Fibroblast of lung (primary cell): Measurements from ENCODE around the gene BOLA1. TPM values are rescaled to one million over a fixed set of nuclear protein-coding genes. Genes with fewer than 3 reads are reported as not detected.

Source experiments
- DNase-seq, 2 donors: peaks; one replicate each; pipeline versions ENCODE4 v3.0.0 to v3.0.0-alpha.2; 2010; ENCODE audit warnings: low read depth in 2 of 2
- H2AFZ ChIP-seq: 2 replicates; pipeline ENCODE4 v1.5.1; 2012; ENCODE audit warnings: low read length, control low read depth, inconsistent platforms
- H3K27ac ChIP-seq: 2 replicates; pipeline ENCODE4 v1.5.1; 2011; ENCODE audit warnings: low read length, control low read depth; ENCODE audit not compliant: insufficient read depth
- H3K27me3 ChIP-seq: 2 replicates; pipeline ENCODE4 v1.5.1; 2011; ENCODE audit warnings: mild to moderate bottlenecking, low read length; ENCODE audit not compliant: control insufficient read depth, insufficient read depth
- H3K36me3 ChIP-seq: 2 replicates; pipeline ENCODE4 v1.5.1; 2011; ENCODE audit warnings: low read length; ENCODE audit not compliant: control insufficient read depth, insufficient read depth
- H3K4me1 ChIP-seq: 2 replicates; pipeline ENCODE4 v1.5.1; 2011; ENCODE audit warnings: low read length; ENCODE audit not compliant: control insufficient read depth, insufficient read depth; ENCODE audit errors: extremely low read depth
- H3K4me2 ChIP-seq: 2 replicates; pipeline ENCODE4 v1.5.1; 2011; ENCODE audit warnings: low read length, control low read depth; ENCODE audit not compliant: insufficient read depth; ENCODE audit errors: extremely low read depth
- H3K4me3 ChIP-seq, 4 experiments: fragments of 200-600 bp in 1 of 4; sonication (generic) in 1 of 4; replicated peaks in 1 of 4; 2 replicates each; pipeline ENCODE4 v1.5.1; 2011 to 2016; ENCODE audit warnings: low read length in 4 of 4, low read depth in 3 of 4, mild to moderate bottlenecking in 3 of 4, control low read depth in 2 of 4, inconsistent platforms in 1 of 4, mixed read lengths in 1 of 4; ENCODE audit not compliant: insufficient read depth in 1 of 4; ENCODE audit errors: control extremely low read depth in 1 of 4
- H3K79me2 ChIP-seq: 2 replicates; pipeline ENCODE4 v1.5.1; 2012; ENCODE audit warnings: mild to moderate bottlenecking, low read length, inconsistent platforms; ENCODE audit not compliant: control insufficient read depth, insufficient read depth
- H3K9ac ChIP-seq: 2 replicates; pipeline ENCODE4 v1.5.1; 2011; ENCODE audit warnings: mild to moderate bottlenecking, low read length, control low read depth; ENCODE audit not compliant: insufficient read depth
- H3K9me3 ChIP-seq: 2 replicates; pipeline ENCODE4 v1.5.1; 2012; ENCODE audit warnings: low read depth, low read length; ENCODE audit not compliant: control insufficient read depth, insufficient read depth
- H4K20me1 ChIP-seq: 2 replicates; pipeline ENCODE4 v1.5.1; 2011; ENCODE audit warnings: low read length; ENCODE audit not compliant: control insufficient read depth, insufficient read depth; ENCODE audit errors: extremely low read depth
- EZH2 ChIP-seq: IDR thresholded peaks from 2 replicates; pipeline ENCODE4 v1.5.1; 2012; ENCODE audit warnings: low read length, control low read depth, mild to moderate bottlenecking; ENCODE audit errors: missing control alignments
- polyA plus RNA-seq, 2 donors: library from polyadenylated mRNA; depleted of rRNA in 1 of 2; stranded (reverse) in 1 of 2; unstranded in 1 of 2; fragments of >200 nt; gene quantifications; 2 replicates each; pipeline ENCODE4 v1.2.1, GENCODE V29; 2011 to 2012; ENCODE audit warnings: missing spikeins in 1 of 2
- total RNA-seq: library from RNA; depleted of rRNA; stranded (reverse); fragments of >200 nt; gene quantifications from 2 replicates; pipeline ENCODE4 v1.2.1, GENCODE V29; 2014
- TF ChIP-seq, protein P1 (sequence below), 2 donors: IDR thresholded peaks in 1 of 2; conservative IDR thresholded peaks in 1 of 2; 1 replicate in 1 of 2; 2 replicates in 1 of 2; pipeline ENCODE4 v1.5.1; 2011 to 2012; ENCODE audit warnings: low read length in 2 of 2, control low read depth in 1 of 2, inconsistent platforms in 1 of 2, low read depth in 1 of 2, mild to moderate bottlenecking in 1 of 2

Gene BOLA1
- total and polyA plus RNA-seq, 2 donors (not counting 1 experiment from before 2014, with no cell fraction given), result 6.4 to 12.4 TPM

DNA sequence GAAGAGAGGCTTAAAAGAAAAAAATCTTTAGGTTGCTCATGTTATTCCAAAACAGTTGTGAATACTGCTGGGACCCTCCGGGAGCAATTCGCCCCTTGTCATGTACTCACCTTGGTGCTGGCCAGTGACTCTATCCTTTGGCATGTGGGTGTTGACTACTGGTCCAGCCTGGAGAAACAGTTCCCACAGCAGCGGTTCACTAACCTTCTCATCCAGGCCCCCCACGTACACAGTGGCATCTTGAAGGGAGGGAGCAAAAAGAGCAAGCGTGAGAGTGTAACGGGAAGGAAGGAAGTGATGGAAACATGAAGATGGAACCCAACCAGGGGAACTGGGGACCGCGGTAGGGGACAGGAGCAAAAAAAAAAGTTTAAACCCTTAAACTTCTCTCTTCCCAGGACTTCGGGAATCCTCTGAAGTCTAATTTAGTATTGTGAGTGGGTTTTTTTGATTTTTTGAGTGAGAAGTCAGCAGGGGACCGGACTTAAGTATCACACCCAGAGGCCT is 27.7 kb downstream of the BOLA1 start:
- peaks cover 10% of the 10 kb centered on the region for H3K4me1 ChIP-seq
- H3K4me3 ChIP-seq, result peak overlapping the region; percentile 40 to 85 (median 78)
- H3K27ac ChIP-seq, result peak overlapping the region; percentile 93
- H2AFZ ChIP-seq, result no peak overlapping the region
- peaks cover 22% of the 10 kb centered on the region for H3K36me3 ChIP-seq
- no peaks in the 10 kb centered on the region for H4K20me1 ChIP-seq
- no peak for TF ChIP-seq EZH2
- TF ChIP-seq, protein P1, sequence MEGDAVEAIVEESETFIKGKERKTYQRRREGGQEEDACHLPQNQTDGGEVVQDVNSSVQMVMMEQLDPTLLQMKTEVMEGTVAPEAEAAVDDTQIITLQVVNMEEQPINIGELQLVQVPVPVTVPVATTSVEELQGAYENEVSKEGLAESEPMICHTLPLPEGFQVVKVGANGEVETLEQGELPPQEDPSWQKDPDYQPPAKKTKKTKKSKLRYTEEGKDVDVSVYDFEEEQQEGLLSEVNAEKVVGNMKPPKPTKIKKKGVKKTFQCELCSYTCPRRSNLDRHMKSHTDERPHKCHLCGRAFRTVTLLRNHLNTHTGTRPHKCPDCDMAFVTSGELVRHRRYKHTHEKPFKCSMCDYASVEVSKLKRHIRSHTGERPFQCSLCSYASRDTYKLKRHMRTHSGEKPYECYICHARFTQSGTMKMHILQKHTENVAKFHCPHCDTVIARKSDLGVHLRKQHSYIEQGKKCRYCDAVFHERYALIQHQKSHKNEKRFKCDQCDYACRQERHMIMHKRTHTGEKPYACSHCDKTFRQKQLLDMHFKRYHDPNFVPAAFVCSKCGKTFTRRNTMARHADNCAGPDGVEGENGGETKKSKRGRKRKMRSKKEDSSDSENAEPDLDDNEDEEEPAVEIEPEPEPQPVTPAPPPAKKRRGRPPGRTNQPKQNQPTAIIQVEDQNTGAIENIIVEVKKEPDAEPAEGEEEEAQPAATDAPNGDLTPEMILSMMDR (conservative IDR thresholded peaks at IDR 0.05 in 1 of 2, IDR thresholded peaks at IDR 0.05 in 1 of 2; ENCODE audit: low read depth in 1 of 2, low read length in 2 of 2), result no peak
- H3K9ac ChIP-seq, result peak overlapping the region; percentile 83
- H3K79me2 ChIP-seq, result peaks cover 28% of the 10 kb centered on the region
- H3K4me2 ChIP-seq, result peak overlapping the region; percentile 67
- no peaks in the 10 kb centered on the region for H3K27me3 ChIP-seq
- peak in 1 of 2 donors; percentile 34 for DNase-seq
- no peaks in the 10 kb centered on the region for H3K9me3 ChIP-seq

GRCh38 chr1:149927563-149928400 is 28.4 kb downstream of the BOLA1 start, which contains the start of gene SF3B4:
Gene SF3B4, minus strand, starts transcription at chr1:149927803. Its CDS starts 44 bp downstream, at chr1:149927759.
- Histone ChIP-seq H3K9ac (peak within 1 kb of the TSS; percentile 83), H3K27me3 (no peaks in the 10 kb centered on the region), H3K9me3 (no peaks in the 10 kb centered on the region), H3K27ac (peak within 1 kb of the TSS; percentile 93), H3K4me3 (peak within 1 kb of the TSS; percentile 40 to 85 (median 78)), H2AFZ (peak within 1 kb of the TSS; percentile 69), H3K79me2 (peaks cover 28% of the 10 kb centered on the region), H3K36me3 (peaks cover 22% of the 10 kb centered on the region), H3K4me2 (peak within 1 kb of the TSS; percentile 94), H4K20me1 (no peaks in the 10 kb centered on the region), H3K4me1 (peaks cover 10% of the 10 kb centered on the region)
- TF ChIP-seq, protein P1 (conservative IDR thresholded peaks at IDR 0.05 in 1 of 2, IDR thresholded peaks at IDR 0.05 in 1 of 2; ENCODE audit: low read depth in 1 of 2, low read length in 2 of 2), result no peak
- no peak for TF ChIP-seq EZH2
- peak; percentile 91 to 93 for DNase-seq

DNA sequence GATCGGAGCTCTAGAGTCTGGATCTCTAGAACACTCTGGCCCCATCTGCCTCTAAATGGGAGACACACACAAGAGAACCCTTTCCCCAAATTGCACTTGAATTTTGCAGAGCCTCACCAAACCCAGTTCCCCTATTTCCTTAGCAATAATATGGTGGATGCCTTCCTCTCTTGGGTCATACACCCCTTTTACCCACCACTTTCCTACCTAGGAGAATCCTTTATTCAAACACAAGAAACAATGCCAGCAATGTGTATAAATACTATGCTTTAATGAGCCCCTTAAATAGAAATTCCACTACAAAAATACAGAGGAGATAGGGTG is 29.0 kb downstream of the BOLA1 start:
- Histone ChIP-seq H3K9me3 (no peaks in the 10 kb centered on the region), H2AFZ (no peak overlapping the region), H3K4me2 (peak overlapping the region; percentile 94), H3K36me3 (peaks cover 22% of the 10 kb centered on the region), H3K27me3 (no peaks in the 10 kb centered on the region), H3K9ac (peak overlapping the region; percentile 83), H4K20me1 (no peaks in the 10 kb centered on the region), H3K79me2 (peaks cover 28% of the 10 kb centered on the region), H3K4me1 (peaks cover 10% of the 10 kb centered on the region), H3K27ac (peak overlapping the region; percentile 93), H3K4me3 (peak overlapping the region; percentile 40 to 85 (median 78))
- TF ChIP-seq EZH2, result no peak
- TF ChIP-seq, protein P1 (conservative IDR thresholded peaks at IDR 0.05 in 1 of 2, IDR thresholded peaks at IDR 0.05 in 1 of 2; ENCODE audit: low read depth in 1 of 2, low read length in 2 of 2), result no peak
- DNase-seq, result no peak
